ENCODE data around the gene CASZ1.

DNA sequence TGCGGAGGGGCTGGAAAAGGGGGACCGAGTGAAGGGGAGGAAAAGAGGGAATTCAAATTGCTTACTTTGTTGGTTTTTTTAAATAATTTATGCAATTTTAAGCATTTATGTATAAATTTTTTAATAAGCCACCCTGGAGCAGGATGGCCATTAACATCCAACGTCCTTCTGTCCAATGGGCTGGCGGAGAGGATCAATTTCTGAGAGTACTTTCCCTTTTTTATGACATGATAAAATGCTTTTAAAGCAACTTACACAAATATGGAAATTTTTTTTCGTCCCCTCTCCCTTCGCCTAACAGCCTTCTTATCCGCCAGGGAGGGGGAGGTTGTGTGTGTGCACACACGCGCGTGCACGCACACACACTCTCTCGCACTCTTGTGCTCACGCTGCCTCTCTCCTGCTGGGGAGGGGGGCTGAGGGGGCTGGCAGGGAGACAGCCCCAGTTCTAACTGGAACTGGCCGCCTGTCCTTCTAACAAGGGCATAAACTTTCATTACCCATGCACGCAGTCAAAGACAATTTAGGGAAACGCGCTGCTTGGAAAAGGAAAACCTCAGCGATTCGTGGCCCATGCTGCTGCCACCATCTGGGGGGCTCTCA, 123.2 kb downstream of the CASZ1 start:
- TF ChIP-seq, protein P1, sequence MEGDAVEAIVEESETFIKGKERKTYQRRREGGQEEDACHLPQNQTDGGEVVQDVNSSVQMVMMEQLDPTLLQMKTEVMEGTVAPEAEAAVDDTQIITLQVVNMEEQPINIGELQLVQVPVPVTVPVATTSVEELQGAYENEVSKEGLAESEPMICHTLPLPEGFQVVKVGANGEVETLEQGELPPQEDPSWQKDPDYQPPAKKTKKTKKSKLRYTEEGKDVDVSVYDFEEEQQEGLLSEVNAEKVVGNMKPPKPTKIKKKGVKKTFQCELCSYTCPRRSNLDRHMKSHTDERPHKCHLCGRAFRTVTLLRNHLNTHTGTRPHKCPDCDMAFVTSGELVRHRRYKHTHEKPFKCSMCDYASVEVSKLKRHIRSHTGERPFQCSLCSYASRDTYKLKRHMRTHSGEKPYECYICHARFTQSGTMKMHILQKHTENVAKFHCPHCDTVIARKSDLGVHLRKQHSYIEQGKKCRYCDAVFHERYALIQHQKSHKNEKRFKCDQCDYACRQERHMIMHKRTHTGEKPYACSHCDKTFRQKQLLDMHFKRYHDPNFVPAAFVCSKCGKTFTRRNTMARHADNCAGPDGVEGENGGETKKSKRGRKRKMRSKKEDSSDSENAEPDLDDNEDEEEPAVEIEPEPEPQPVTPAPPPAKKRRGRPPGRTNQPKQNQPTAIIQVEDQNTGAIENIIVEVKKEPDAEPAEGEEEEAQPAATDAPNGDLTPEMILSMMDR (IDR thresholded peaks at IDR 0.05): no peak
- TF ChIP-seq POLR2A (IDR thresholded peaks at IDR 0.05): no peak

All from adrenal gland (tissue), 5 donors.